Myometrial cell (primary cell): ENCODE data around the gene HLA-DPB1. TPM values are rescaled to one million over a fixed set of nuclear protein-coding genes. Genes with fewer than 3 reads are reported as not detected.

Experiments
- total RNA-seq: library from RNA; depleted of rRNA; stranded (reverse); fragments of >200 nt; gene quantifications from 2 replicates; pipeline ENCODE4 v1.2.3, GENCODE V29; 2015

The HLA-DPB1 gene
- 20.9 and 89.1 TPM in 2 replicates for total RNA-seq

GRCh38 chr6:33075568-33076405 is at the start of gene HLA-DPB1:
Gene HLA-DPB1, plus strand, starts transcription at chr6:33075990. Its CDS starts 52 bp downstream, at chr6:33076042.

GRCh38 chr6:33073431-33073871 is 2.3 kb upstream of the HLA-DPB1 start, which contains the start of gene HLA-DPA1:
Gene HLA-DPA1, minus strand, starts transcription at chr6:33073649.

Other genes starting within 250 kb of the HLA-DPB1 start
- gene TAP2, start 237.3 kb upstream of the HLA-DPB1 start, total RNA-seq, result 13.8 and 15.6 TPM in 2 replicates
- 77.6 and 79.8 TPM in 2 replicates for gene PSMB8, start 231.9 kb upstream of the HLA-DPB1 start, total RNA-seq
- gene TAP1, start 222.3 kb upstream of the HLA-DPB1 start, total RNA-seq, result 43.8 and 54.9 TPM in 2 replicates
- 29.4 and 34.6 TPM in 2 replicates for gene PSMB9, start 221.8 kb upstream of the HLA-DPB1 start, total RNA-seq
- gene HLA-DMB, start 135.0 kb upstream of the HLA-DPB1 start, total RNA-seq, result not detected in 2 replicates
- 0.29 and 4.1 TPM in 2 replicates for gene HLA-DMA, start 122.9 kb upstream of the HLA-DPB1 start, total RNA-seq
- 89.4 and 124 TPM in 2 replicates for gene BRD2, start 107.4 kb upstream of the HLA-DPB1 start, total RNA-seq
- not detected in 2 replicates for gene HLA-DOA, start 66.4 kb upstream of the HLA-DPB1 start, total RNA-seq
- gene HLA-DPA1, start 2.3 kb upstream of the HLA-DPB1 start, total RNA-seq, result 3.7 and 8.7 TPM in 2 replicates
- gene COL11A2, start 116.5 kb downstream of the HLA-DPB1 start, total RNA-seq, result under 0.01 TPM in 1 of 2 replicates, not detected in the other
- gene RXRB, start 124.7 kb downstream of the HLA-DPB1 start, total RNA-seq, result 16.1 and 21.6 TPM in 2 replicates
- 191 and 219 TPM in 2 replicates for gene SLC39A7, start 124.9 kb downstream of the HLA-DPB1 start, total RNA-seq
- gene HSD17B8, start 128.7 kb downstream of the HLA-DPB1 start, total RNA-seq, result 1.6 and 4.0 TPM in 2 replicates
- 11.5 and 15.6 TPM in 2 replicates for gene RING1, start 132.5 kb downstream of the HLA-DPB1 start, total RNA-seq
- gene VPS52, start 195.9 kb downstream of the HLA-DPB1 start, total RNA-seq, result 36.7 and 45.3 TPM in 2 replicates
- 4,481 and 4,999 TPM in 2 replicates for gene RPS18, start 196.1 kb downstream of the HLA-DPB1 start, total RNA-seq
- 5.7 and 11.0 TPM in 2 replicates for gene B3GALT4, start 201.1 kb downstream of the HLA-DPB1 start, total RNA-seq
- gene WDR46, start 213.2 kb downstream of the HLA-DPB1 start, total RNA-seq, result 84.2 and 89.9 TPM in 2 replicates
- 58.7 and 93.4 TPM in 2 replicates for gene PFDN6, start 213.6 kb downstream of the HLA-DPB1 start, total RNA-seq
- gene RGL2, start 223.0 kb downstream of the HLA-DPB1 start, total RNA-seq, result 32.6 and 37.4 TPM in 2 replicates
- 100 and 104 TPM in 2 replicates for gene TAPBP, start 238.1 kb downstream of the HLA-DPB1 start, total RNA-seq
- 14.4 and 23.1 TPM in 2 replicates for gene ZBTB22, start 241.8 kb downstream of the HLA-DPB1 start, total RNA-seq
- 46.3 and 52.8 TPM in 2 replicates for gene DAXX, start 247.0 kb downstream of the HLA-DPB1 start, total RNA-seq